GM19438 (cell line): ENCODE data around the gene MYH6.

Source experiments
- ATAC-seq: cut with Tn5 transposase; IDR thresholded peaks from one replicate; pipeline ENCODE4 v1.9.1; 2021; ENCODE audit warnings: low read depth; ENCODE audit not compliant: unreplicated experiment

The MYH6 gene

DNA sequence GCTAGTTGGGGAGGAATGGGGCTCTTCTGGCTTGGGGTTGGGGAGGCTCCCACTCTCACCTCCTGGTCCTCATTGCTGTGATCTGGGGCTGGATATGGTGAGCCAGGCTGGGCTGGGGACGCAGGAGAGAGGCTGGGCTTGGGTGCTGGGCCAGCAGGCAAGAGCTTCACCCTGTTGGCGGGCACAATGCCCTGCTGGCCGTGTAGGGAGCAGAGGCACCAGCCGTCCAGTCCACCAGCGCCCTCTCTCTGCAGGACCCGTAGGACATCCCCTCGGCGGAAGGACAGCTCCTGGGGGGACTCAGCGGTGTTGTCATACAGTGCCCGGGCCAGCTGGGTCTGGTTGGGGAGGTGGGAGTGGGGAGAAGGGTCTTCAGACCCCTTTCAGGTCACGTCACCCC, 47.6 kb downstream of the MYH6 start:
- ATAC-seq, result no peak

GRCh38 chr14:23359722-23360447, 48.2 kb downstream of the MYH6 start:
- ATAC-seq, result no peak

- ATAC-seq, result no peak
Measured at GRCh38 chr14:23359167-23359626, 48.9 kb downstream of the MYH6 start.

DNA sequence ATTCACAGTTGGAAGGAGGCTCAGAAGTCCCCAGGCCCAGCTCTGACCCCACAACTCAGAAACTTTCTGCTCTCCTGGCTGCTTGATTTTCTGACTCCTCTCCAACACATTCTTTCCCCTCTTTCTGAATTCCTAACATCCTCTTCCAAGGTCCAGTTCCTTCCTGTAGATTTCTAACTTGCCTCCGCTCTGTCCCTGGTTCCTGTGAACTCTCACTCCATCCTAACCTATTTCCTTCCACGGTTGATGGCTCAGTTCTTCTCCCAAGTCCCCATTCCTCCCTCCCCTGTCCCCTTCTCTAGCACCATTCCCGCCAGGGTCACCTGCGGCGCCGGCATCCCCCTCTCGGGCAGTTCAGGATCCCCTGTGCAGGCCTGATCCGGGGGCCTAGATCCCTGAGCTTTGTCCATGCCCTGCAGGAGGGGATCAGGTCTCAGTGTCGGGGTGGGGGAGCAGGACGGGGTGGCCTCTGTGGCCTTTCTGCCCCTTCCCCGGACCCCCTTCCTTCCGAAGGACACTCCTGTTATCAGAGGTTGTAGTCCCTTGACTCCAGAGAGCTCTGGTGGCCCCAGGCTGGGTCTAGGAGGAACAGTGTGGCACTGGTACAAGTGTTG, 49.4 kb downstream of the MYH6 start:
- ATAC-seq, result no peak

- no peak for ATAC-seq
Measured at GRCh38 chr14:23358042-23358441, 50.0 kb downstream of the MYH6 start.

DNA sequence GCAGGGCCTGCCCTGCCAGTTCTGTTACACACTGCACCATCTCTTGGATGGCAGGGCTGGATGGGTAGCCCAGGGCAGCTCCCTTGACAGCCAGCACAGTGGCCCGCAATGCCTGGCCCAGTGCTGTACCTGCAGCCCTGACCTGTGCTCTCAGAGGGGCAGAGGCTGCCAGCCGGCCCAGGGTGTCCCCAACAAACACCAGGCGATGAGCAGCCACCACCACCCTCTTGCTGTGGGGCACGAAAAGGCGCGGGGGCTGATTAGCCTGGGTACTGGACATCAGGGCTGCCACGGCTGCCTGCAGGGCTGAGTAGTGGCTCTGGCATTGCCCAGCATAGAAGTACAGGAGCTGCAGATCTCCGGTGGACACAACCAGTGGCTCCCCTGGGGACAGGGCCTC, 50.8 kb downstream of the MYH6 start:
- ATAC-seq, result no peak

DNA sequence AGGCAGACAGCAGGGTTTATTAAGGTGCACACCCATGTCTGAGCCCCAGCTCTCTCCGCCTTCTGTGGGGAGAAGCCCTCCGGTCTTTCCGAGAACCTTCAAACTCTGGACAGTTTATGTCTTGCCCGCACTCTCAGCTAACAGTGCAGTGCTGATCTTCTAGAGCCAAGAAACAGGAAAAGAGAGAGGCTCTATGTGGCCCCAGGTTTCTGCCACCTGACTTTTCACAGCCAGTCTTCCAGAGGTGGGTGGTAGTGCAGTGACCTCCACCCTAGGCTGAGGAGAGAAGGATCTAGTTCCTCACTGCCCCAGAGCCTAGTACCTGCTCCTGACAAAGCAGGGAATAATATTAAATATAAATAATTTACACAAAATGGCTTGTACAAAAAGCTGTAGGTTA, 51.4 kb downstream of the MYH6 start:
- ATAC-seq, result no peak

- ATAC-seq, result no peak
Measured at GRCh38 chr14:23355871-23356435, 52.1 kb downstream of the MYH6 start.

GRCh38 chr14:23354990-23355389, 53.1 kb downstream of the MYH6 start:
- no peak for ATAC-seq

DNA sequence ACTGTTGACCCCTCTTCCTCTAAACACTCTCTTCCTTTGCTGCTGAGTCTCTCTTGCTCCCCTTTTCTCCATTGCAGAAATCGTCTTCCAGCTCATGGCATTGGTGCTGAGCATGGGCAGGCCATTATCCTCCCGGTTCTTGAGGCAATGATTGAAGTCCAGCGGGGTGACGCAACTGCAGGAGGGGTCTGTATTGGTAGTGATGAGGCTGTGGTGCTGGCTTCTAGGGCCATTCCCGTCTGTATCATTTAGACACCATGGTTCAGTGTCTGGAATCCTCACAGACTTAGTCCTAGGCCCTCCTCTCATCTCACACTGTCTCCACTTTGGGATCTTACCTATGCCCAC, 54.7 kb downstream of the MYH6 start:
- ATAC-seq, result no peak

- ATAC-seq, result no peak
Measured at GRCh38 chr14:23352506-23353432, 55.3 kb downstream of the MYH6 start, which contains the start of gene SLC22A17. SLC22A17 (minus strand) TSS chr14:23352887.

DNA sequence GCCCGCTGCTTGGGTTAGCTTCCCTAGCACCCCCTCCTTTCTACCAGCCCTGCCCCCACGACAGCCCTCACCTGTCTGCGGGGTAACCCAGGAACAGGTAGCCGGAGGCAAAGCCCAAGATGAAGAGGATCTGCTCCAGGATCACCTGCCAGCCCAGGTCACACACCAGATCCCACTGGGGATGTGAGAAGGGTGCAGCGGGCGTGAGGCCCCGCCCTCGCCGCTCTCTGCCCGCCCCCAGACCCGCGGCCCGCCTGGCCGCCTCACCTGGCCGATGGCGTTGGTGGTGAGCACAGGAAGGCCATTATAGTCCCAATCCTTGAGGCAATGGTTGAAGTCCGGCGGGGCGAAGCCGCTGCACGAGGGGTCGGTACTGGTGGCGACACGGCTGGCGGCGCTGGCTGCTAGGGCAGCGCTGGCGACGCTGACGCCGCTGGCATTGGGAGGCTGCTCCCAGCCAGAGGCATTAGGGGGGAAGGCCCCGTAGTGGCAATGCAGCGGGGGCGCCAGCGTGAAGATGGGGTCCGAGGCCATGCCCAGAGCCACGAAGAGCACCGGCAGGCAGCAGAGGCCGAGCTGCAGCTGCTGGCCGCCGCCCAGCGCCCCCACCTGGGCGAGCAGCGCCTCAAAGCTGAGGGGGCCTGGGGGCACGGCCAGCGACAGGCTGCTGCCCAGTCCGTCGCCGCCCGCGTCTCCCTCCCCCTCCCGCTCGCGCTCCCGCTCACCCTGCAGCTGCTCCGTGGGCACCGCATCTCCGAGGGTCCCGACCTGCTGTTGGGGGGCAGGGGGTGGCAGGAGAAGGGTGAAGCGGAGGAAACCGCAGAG, 56.2 kb downstream of the MYH6 start:
- no peak for ATAC-seq

GRCh38 chr14:23349156-23349845, 58.8 kb downstream of the MYH6 start:
- no peak for ATAC-seq

- ATAC-seq, result no peak
Measured at GRCh38 chr14:23348297-23348655, 59.8 kb downstream of the MYH6 start.

GRCh38 chr14:23347406-23348296, 60.4 kb downstream of the MYH6 start:
- no peak for ATAC-seq

DNA sequence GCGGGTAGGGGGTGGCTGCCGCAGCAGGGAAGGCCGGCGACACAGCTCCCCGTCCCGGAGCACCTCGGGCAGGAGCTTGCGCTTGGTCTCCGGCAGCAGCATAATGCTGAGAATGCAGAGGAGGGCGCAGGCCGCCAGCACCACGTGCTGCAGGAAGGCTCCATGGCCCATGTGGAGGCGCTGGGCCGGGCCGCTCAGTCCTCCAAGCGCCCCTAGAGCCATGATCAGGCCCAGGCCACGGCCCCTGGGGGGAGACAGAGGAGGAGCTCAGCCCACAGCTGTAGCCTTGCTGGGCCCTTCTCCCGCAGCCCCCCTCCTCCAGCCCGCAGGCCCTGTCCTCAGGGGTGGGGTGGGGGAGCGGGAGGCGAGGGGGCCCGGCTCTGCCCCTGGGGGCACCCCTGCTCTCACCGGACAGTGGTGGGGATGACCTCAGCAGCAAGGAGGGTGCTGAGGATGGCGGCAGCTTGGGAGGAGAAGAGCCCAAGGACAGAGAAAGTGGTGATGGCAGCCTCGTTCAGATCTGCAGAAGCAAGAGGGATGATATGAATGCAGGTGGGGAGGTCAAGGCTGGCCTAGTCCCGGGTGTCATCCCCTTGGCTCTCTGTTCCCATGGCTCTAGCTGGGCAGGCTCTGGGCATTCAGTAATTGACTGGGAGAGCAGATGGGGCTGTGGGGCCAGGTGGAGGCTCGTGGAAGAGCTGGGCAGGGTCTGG, 61.2 kb downstream of the MYH6 start:
- ATAC-seq, result no peak

GRCh38 chr14:23345987-23346692, 61.9 kb downstream of the MYH6 start:
- ATAC-seq, result no peak
